ENCODE measurements around the gene PLPPR3. TPM values are rescaled to one million over a fixed set of nuclear protein-coding genes. Genes with fewer than 3 reads are reported as not detected.
"Not testable (repeated sequence)": the region's sequence is repeated elsewhere in the genome, so short reads cannot be mapped to it uniquely, and the experiment has no call there.

Gene PLPPR3
- polyA plus RNA-seq, 1 donor (not counting 4 experiments of a cell fraction or from before 2014, with no cell fraction given), result not detected

DNA sequence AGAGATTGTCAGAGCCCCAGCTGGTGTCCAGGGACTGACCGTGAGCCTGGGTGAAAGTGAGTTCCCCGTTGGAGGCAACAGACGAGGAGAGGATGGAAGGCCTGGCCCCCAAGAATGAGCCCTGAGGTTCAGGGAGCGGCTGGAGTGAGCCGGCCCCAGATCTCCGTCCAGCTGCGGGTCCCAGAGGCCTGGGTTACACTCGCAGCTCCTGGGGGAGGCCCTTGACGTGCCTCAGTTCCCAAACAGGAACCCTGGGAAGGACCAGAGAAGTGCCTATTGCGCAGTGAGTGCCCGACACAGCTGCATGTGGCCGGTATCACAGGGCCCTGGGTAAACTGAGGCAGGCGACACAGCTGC is 29.2 kb upstream of the PLPPR3 start:
- Histone ChIP-seq H3K4me2 (ENCODE audit: control insufficient read depth, extremely low read depth, insufficient read depth, low read depth, low read length) (no peak overlapping the region), H3K36me3 (ENCODE audit: control insufficient read depth in 2 of 2, extremely low read depth in 1 of 2, insufficient read depth in 2 of 2, low read length in 2 of 2) (no peaks in the 10 kb centered on the region), H3K9me3 (ENCODE audit: control insufficient read depth, low read depth, low read length) (no peaks in the 10 kb centered on the region), H3K4me1 (ENCODE audit: control insufficient read depth, extremely low read depth, insufficient read depth, low read length) (peaks cover 4% of the 10 kb centered on the region), H3K4me3 (ENCODE audit: control insufficient read depth in 2 of 3, extremely low read depth in 1 of 3, insufficient read depth in 2 of 3, low read depth in 1 of 3, low read length in 3 of 3) (no peak overlapping the region), H3K9ac (ENCODE audit: control insufficient read depth, extremely low read depth, insufficient read depth, low read length) (no peak overlapping the region), H3K27me3 (ENCODE audit: control insufficient read depth, extremely low read depth, insufficient read depth, low read length) (peaks cover 48% of the 10 kb centered on the region), H3K27ac (ENCODE audit: control insufficient read depth, insufficient read depth, low read length) (no peak overlapping the region), H4K20me1 (ENCODE audit: control insufficient read depth, extremely low read depth, insufficient read depth, low read length) (peaks cover 4% of the 10 kb centered on the region), H3K79me2 (ENCODE audit: control insufficient read depth, insufficient read depth, low read length) (no peaks in the 10 kb centered on the region), H3K9me1 (ENCODE audit: control insufficient read depth, extremely low read depth, insufficient read depth, low read length) (no peaks in the 10 kb centered on the region), H2AFZ (ENCODE audit: control insufficient read depth, low read length) (no peak overlapping the region)
- TF ChIP-seq EZH2 (IDR thresholded peaks at IDR 0.05; ENCODE audit: low read length), result no peak
- TF ChIP-seq, protein P1, sequence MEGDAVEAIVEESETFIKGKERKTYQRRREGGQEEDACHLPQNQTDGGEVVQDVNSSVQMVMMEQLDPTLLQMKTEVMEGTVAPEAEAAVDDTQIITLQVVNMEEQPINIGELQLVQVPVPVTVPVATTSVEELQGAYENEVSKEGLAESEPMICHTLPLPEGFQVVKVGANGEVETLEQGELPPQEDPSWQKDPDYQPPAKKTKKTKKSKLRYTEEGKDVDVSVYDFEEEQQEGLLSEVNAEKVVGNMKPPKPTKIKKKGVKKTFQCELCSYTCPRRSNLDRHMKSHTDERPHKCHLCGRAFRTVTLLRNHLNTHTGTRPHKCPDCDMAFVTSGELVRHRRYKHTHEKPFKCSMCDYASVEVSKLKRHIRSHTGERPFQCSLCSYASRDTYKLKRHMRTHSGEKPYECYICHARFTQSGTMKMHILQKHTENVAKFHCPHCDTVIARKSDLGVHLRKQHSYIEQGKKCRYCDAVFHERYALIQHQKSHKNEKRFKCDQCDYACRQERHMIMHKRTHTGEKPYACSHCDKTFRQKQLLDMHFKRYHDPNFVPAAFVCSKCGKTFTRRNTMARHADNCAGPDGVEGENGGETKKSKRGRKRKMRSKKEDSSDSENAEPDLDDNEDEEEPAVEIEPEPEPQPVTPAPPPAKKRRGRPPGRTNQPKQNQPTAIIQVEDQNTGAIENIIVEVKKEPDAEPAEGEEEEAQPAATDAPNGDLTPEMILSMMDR (optimal IDR thresholded peaks at IDR 0.05 in 1 of 3, IDR thresholded peaks at IDR 0.05 in 1 of 3, conservative IDR thresholded peaks at IDR 0.05 in 1 of 3; ENCODE audit: extremely low read depth in 1 of 3, insufficient read depth in 2 of 3, low read length in 3 of 3), result no peak
- FAIRE-seq (no peak), DNase-seq (ENCODE audit: low read depth, low spot score) (no peak)
- dilution Hi-C loops (cut with MboI; ENCODE audit: extremely low pct_ligation_motif_present, low sequenced_read_pairs), result no loop called here

DNA sequence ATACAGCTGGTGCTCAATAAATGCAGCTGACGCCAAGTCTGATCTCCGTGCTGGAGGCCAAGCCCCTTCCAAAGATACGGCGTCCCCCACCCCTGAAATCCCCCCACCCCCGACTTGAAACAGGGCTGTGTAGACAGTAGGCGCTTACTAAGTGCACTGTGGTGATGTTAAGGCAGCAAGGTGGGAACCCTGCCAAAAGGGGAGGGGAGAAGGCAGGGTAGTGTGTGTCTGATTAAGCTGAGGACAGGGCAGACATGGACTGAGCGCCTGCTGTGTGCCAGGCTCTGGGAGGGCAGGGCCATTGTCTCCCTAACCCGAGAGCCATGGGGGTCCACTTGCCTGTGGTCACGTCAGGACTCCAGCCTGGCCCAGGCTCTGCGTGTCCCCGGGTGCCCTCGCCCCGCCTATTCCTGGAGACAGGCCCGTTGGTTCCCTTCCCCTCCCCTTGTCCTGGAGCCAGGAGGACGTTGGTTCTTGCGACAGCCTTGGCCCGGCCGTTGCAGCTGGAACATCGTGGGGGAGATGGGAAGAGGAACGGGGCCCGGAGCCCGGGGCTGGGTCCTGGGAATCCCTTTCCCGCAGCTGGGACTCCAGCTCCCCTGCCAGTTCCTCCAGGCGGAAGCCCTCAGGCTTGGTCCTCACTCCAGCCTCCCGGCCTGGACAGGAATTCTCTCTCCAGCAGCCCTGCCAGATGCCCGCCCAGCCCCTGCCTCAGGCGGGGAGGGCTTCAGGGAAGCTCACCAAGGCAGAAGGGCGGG is 28.6 kb upstream of the PLPPR3 start:
- no peaks in the 10 kb centered on the region for H3K9me3 ChIP-seq (ENCODE audit: control insufficient read depth, low read depth, low read length)
- no peak overlapping the region for H3K27ac ChIP-seq (ENCODE audit: control insufficient read depth, insufficient read depth, low read length)
- no peak for DNase-seq (ENCODE audit: low read depth, low spot score)
- H3K4me3 ChIP-seq (ENCODE audit: control insufficient read depth in 2 of 3, extremely low read depth in 1 of 3, insufficient read depth in 2 of 3, low read depth in 1 of 3, low read length in 3 of 3), result no peak overlapping the region
- peaks cover 4% of the 10 kb centered on the region for H3K4me1 ChIP-seq (ENCODE audit: control insufficient read depth, extremely low read depth, insufficient read depth, low read length)
- H3K9ac ChIP-seq (ENCODE audit: control insufficient read depth, extremely low read depth, insufficient read depth, low read length), result no peak overlapping the region
- FAIRE-seq, result no peak
- TF ChIP-seq, protein P1 (optimal IDR thresholded peaks at IDR 0.05 in 1 of 3, IDR thresholded peaks at IDR 0.05 in 1 of 3, conservative IDR thresholded peaks at IDR 0.05 in 1 of 3; ENCODE audit: extremely low read depth in 1 of 3, insufficient read depth in 2 of 3, low read length in 3 of 3), result no peak
- TF ChIP-seq EZH2 (IDR thresholded peaks at IDR 0.05; ENCODE audit: low read length), result no peak
- H2AFZ ChIP-seq (ENCODE audit: control insufficient read depth, low read length), result no peak overlapping the region
- no peak overlapping the region for H3K4me2 ChIP-seq (ENCODE audit: control insufficient read depth, extremely low read depth, insufficient read depth, low read depth, low read length)
- H3K27me3 ChIP-seq (ENCODE audit: control insufficient read depth, extremely low read depth, insufficient read depth, low read length), result peaks cover 53% of the 10 kb centered on the region
- dilution Hi-C loops (cut with MboI; ENCODE audit: extremely low pct_ligation_motif_present, low sequenced_read_pairs), result no loop called here
- peaks cover 4% of the 10 kb centered on the region for H4K20me1 ChIP-seq (ENCODE audit: control insufficient read depth, extremely low read depth, insufficient read depth, low read length)
- no peaks in the 10 kb centered on the region for H3K79me2 ChIP-seq (ENCODE audit: control insufficient read depth, insufficient read depth, low read length)
- no peaks in the 10 kb centered on the region for H3K9me1 ChIP-seq (ENCODE audit: control insufficient read depth, extremely low read depth, insufficient read depth, low read length)
- no peaks in the 10 kb centered on the region for H3K36me3 ChIP-seq (ENCODE audit: control insufficient read depth in 2 of 2, extremely low read depth in 1 of 2, insufficient read depth in 2 of 2, low read length in 2 of 2)

DNA sequence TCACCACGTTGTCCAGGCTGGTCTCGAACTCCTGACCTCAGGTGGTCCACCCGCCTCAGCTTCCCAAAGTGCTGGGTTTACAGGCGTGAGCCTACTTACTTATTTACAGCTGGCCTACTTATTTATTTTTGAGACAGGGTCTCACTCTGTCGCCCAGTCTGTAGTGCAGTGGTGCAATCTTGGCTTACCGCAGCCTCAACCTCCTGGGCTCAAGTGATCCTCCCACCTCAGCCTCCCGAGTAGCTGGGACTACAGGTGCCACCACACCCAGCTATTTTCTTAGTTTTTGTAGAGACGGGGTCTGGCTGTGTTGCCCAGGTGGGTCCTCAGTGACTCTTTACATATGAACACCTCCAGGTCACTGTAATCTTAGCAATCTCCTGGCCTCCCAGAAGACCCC is 27.4 kb upstream of the PLPPR3 start:
- H3K79me2 ChIP-seq (ENCODE audit: control insufficient read depth, insufficient read depth, low read length); H3K27ac ChIP-seq (ENCODE audit: control insufficient read depth, insufficient read depth, low read length); H3K9ac ChIP-seq (ENCODE audit: control insufficient read depth, extremely low read depth, insufficient read depth, low read length); H3K4me1 ChIP-seq (ENCODE audit: control insufficient read depth, extremely low read depth, insufficient read depth, low read length); DNase-seq (ENCODE audit: low read depth, low spot score); H4K20me1 ChIP-seq (ENCODE audit: control insufficient read depth, extremely low read depth, insufficient read depth, low read length); H3K9me3 ChIP-seq (ENCODE audit: control insufficient read depth, low read depth, low read length); FAIRE-seq; H3K36me3 ChIP-seq (ENCODE audit: control insufficient read depth in 2 of 2, extremely low read depth in 1 of 2, insufficient read depth in 2 of 2, low read length in 2 of 2); H3K4me2 ChIP-seq (ENCODE audit: control insufficient read depth, extremely low read depth, insufficient read depth, low read depth, low read length); H3K4me3 ChIP-seq (ENCODE audit: control insufficient read depth in 2 of 3, extremely low read depth in 1 of 3, insufficient read depth in 2 of 3, low read depth in 1 of 3, low read length in 3 of 3); H2AFZ ChIP-seq (ENCODE audit: control insufficient read depth, low read length); H3K9me1 ChIP-seq (ENCODE audit: control insufficient read depth, extremely low read depth, insufficient read depth, low read length); dilution Hi-C loops (cut with MboI; ENCODE audit: extremely low pct_ligation_motif_present, low sequenced_read_pairs): not testable (repeated sequence)
- peaks cover 56% of the 10 kb centered on the region for H3K27me3 ChIP-seq (ENCODE audit: control insufficient read depth, extremely low read depth, insufficient read depth, low read length)

Measured in keratinocyte (primary cell).